GM10266 (cell line): ENCODE results near the gene CASP7.

Source experiments
- DNase-seq: peaks from one replicate; pipeline ENCODE4 v3.0.0; 2012; ENCODE audit errors: extremely low spot score
- TF ChIP-seq, protein P1 (sequence below): IDR thresholded peaks from 2 replicates; pipeline ENCODE4 v1.5.1; 2012; ENCODE audit warnings: mild to moderate bottlenecking, low read depth; ENCODE audit not compliant: control insufficient read depth, insufficient read depth; ENCODE audit errors: missing control alignments

Gene CASP7

DNA sequence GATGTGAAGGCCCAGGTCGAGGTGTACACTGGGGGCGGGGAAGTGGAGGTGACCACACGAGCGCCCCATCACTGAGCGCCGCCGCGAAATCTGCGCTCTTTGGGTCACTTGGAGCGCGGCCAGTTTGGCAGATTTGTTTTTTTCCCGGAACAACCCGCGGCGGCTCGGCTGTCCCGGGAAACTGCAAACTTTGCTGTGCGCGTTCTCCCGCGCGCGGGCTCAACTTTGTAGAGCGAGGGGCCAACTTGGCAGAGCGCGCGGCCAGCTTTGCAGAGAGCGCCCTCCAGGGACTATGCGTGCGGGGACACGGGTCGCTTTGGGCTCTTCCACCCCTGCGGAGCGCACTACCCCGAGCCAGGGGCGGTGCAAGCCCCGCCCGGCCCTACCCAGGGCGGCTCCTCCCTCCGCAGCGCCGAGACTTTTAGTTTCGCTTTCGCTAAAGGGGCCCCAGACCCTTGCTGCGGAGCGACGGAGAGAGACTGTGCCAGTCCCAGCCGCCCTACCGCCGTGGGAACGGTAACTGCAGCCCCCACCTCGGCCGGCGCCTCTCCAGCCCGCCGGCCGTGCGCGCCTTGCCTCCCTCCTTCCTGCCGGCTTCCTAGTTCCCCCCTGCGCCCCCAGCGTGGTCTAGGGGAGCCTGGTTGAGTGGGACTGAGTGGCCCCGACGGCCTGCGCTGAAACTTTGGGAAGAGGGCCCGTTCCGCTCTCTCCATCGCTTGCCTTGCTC is at the start of gene CASP7:
Gene CASP7 (plus strand): TSS at position 450 of the 727 bp plus-strand sequence. CDS start 17,582 bp downstream, outside the sequence.
- TF ChIP-seq, protein P1, sequence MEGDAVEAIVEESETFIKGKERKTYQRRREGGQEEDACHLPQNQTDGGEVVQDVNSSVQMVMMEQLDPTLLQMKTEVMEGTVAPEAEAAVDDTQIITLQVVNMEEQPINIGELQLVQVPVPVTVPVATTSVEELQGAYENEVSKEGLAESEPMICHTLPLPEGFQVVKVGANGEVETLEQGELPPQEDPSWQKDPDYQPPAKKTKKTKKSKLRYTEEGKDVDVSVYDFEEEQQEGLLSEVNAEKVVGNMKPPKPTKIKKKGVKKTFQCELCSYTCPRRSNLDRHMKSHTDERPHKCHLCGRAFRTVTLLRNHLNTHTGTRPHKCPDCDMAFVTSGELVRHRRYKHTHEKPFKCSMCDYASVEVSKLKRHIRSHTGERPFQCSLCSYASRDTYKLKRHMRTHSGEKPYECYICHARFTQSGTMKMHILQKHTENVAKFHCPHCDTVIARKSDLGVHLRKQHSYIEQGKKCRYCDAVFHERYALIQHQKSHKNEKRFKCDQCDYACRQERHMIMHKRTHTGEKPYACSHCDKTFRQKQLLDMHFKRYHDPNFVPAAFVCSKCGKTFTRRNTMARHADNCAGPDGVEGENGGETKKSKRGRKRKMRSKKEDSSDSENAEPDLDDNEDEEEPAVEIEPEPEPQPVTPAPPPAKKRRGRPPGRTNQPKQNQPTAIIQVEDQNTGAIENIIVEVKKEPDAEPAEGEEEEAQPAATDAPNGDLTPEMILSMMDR = peak; percentile 58
- DNase-seq = peak; percentile 78

DNA sequence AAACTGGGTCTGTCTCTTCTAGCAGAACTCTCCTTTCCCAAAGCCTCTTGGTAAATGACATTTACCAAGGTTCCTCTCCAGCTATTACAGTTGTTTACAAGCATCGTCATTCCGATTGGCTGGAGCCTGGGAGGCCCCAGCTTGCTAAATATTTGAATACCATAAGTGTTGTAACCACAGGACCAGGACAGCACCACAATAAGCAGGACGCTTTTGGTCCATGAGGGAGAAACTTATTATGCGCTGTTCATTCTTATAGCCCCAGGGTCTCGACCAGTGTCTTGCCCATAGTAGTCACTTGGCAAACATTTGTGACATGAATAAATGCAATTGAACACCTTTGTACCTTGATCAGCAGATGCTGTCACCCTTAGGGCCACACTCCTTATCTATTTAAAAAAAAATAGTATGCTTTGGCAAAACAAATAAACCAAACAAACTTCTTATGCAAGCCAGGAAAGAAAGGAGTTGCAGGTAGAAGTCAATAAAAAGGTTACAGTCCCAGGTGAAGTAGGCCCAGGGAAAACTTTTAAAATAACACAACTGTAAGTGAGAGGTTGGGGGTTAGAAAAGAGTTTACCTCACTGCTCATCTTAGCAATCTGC is 48.7 kb upstream of the CASP7 start:
- no peak for DNase-seq
- TF ChIP-seq, protein P1 = no peak

DNA sequence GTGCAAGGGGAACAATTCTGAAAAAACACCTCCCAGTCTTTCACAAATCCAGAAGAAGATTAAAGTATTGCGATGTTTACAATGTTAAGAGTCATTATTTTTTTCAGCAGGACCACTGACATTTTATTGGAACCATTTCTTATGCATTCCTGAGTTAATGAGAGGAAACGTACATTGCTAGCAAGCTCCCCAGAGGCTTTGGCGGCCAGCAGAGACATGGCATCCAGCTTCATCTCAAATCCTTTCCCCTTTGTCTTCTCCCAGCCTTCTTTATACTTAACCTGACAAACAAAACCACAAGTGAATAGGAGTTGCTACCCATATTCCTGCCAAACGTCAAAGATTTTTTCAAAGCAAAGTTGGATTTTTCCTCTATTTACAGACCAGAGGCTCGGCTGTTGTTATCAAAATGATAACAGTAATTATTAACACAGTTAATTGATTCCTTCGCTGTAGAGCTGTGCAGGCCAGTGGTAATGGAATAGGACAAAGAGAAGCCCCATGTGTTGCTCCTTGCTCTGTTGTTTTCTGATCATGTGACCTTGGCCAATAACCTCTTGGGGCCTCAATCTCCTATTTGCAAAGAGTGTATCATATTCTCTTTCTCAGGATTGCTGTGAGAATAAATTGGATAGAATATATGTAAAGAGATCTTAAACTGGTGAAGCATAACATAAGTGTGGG is 47.9 kb upstream of the CASP7 start:
- no peak for DNase-seq
- TF ChIP-seq, protein P1 = no peak

DNA sequence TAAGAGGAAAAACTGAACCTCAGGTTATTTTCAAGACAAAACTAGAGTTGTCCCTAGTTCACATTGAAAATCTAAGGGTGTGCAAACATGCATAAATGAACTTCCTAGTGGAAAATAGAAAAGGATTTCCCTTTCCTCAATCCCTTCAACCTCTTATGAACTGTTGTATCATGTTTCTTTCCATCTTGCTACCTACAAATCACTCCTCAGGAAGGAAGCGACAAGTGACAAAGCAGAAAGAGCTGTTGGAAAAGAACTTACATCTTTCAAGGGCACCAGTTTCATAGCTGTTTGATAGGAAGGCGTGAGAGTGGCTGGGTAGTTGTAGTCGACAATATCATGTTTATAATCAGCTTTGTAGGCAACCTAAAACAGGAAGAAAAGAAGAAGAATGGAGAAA is 39.7 kb upstream of the CASP7 start:
- TF ChIP-seq, protein P1 = no peak

DNA sequence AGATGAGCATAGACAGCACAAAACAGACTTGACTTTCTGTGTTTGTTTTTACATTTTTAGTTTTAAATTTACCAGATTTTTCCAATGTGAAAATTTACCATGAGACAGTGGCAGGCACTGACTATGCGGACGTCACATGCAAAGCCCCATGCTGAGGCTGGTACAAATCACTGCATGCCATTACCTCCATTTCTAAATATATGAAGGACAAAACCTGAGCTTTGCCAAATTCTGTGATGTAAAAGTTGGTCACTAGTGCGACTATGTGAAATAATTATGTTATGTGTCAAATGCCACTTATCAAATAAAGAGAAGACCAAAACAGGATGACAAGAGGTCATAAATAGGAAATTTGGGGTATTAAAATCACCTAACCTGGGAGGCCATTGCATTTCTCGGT is 38.0 kb upstream of the CASP7 start:
- TF ChIP-seq, protein P1 = no peak
- no peak for DNase-seq

More for the DNA sequence above, 39.7 kb upstream of the CASP7 start:
- no peak for DNase-seq

DNA sequence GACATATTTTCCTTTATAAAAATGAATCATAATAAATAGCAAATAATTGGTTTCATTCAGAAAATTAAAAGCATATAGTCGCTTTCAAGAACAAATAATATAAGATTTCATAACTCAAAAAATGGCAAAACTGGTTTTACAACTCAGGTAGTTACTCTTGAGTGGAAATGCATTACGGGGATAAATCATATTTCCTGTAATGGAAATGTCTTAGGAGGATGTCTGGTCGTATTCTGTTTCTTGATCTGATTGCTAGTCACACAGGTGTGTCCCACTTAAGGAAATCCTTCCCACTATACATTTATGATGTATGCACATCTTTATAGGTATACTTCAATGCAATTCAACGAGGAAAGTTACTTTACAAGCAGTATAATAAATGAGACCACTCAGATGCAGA is 36.5 kb upstream of the CASP7 start:
- TF ChIP-seq, protein P1 = no peak
- no peak for DNase-seq
